HG02970 (cell line): Measurements from ENCODE around the gene LCP2.

Experiments
- ATAC-seq: cut with Tn5 transposase; IDR thresholded peaks from one replicate; pipeline ENCODE4 v1.9.1; 2021; ENCODE audit warnings: mild to moderate bottlenecking, moderate library complexity, moderate number of reproducible peaks; ENCODE audit not compliant: unreplicated experiment, low FRiP score

The LCP2 gene

GRCh38 chr5:170300361-170301013 is 2.9 kb upstream of the LCP2 start:
- ATAC-seq = no peak

GRCh38 chr5:170296935-170297588 is 515 bp downstream of the LCP2 start:
- peak; percentile 45 for ATAC-seq

GRCh38 chr5:170296036-170296934 is 1.3 kb downstream of the LCP2 start:
- no peak for ATAC-seq

GRCh38 chr5:170294556-170294955 is 3.0 kb downstream of the LCP2 start:
- ATAC-seq = no peak

- ATAC-seq = no peak
These were observed 3.5 kb downstream of the LCP2 start for GRCh38 chr5:170294057-170294456.

- ATAC-seq = peak; percentile 68
These were observed 4.3 kb downstream of the LCP2 start for GRCh38 chr5:170293273-170293672.

- ATAC-seq = no peak
These were observed 5.1 kb downstream of the LCP2 start for GRCh38 chr5:170292179-170293104.

GRCh38 chr5:170290498-170290897 is 7.1 kb downstream of the LCP2 start:
- no peak for ATAC-seq

- ATAC-seq = no peak
These were observed 7.8 kb downstream of the LCP2 start for GRCh38 chr5:170289764-170290163.

- no peak for ATAC-seq
These were observed 8.5 kb downstream of the LCP2 start for GRCh38 chr5:170289121-170289520.

GRCh38 chr5:170288551-170288950 is 9.0 kb downstream of the LCP2 start:
- ATAC-seq = no peak

- ATAC-seq = no peak
These were observed 9.4 kb downstream of the LCP2 start for GRCh38 chr5:170288151-170288550.

GRCh38 chr5:170287532-170287931 is 10.0 kb downstream of the LCP2 start:
- ATAC-seq = no peak

GRCh38 chr5:170286386-170286925 is 11.1 kb downstream of the LCP2 start:
- ATAC-seq = no peak

- ATAC-seq = no peak
These were observed 12.4 kb downstream of the LCP2 start for GRCh38 chr5:170285181-170285580.

GRCh38 chr5:170284231-170284630 is 13.3 kb downstream of the LCP2 start:
- no peak for ATAC-seq

GRCh38 chr5:170283296-170283695 is 14.3 kb downstream of the LCP2 start:
- no peak for ATAC-seq

GRCh38 chr5:170280011-170280493 is 17.5 kb downstream of the LCP2 start:
- no peak for ATAC-seq

- no peak for ATAC-seq
These were observed 18.1 kb downstream of the LCP2 start for GRCh38 chr5:170279459-170279817.
